ENCODE results near the gene SLC43A3.
"Not testable (repeated sequence)": the region's sequence is repeated elsewhere in the genome, so short reads cannot be mapped to it uniquely, and the experiment has no call there.

The SLC43A3 gene

DNA sequence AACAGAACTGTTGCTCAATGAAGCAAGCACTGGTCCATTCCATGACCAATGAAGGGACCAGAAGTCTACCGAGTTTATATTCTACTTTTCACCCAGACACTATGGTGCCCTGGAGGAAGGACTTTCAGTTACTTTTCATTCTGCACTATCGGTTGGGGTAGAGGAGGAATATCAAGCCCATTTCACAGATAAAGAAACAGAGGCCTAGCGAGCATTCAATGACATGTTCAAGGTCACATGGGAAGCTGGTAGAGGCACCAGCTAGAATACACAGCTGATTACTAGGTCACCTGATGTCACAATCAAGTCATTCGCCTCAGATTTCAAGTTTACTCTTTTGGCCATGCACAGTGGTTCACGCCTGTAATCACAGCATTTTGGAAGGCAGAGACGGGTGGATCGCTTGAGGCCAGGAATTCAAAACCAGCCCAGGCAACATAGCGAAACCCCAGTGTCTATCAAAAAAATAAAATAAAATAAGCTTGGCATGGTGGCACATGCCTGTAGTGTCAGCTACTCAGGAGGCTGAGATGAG is 18.9 kb downstream of the SLC43A3 start:
- Histone ChIP-seq H3K27me3 (no peaks in the 10 kb centered on the region), H3K4me3 (ENCODE audit: low read depth in 1 of 2, low read length in 1 of 2) (no peak overlapping the region), H3K4me1 (ENCODE audit: control insufficient read depth in 1 of 2, insufficient read depth in 1 of 2, low read depth in 1 of 2, low read length in 1 of 2) (peaks cover 8 to 13% of the 10 kb centered on the region in 2 experiments), H3K9me3 (peaks cover 3% of the 10 kb centered on the region), H3K27ac (no peak overlapping the region), H3K36me3 (peaks cover 50% of the 10 kb centered on the region)
- TF ChIP-seq, protein P1, sequence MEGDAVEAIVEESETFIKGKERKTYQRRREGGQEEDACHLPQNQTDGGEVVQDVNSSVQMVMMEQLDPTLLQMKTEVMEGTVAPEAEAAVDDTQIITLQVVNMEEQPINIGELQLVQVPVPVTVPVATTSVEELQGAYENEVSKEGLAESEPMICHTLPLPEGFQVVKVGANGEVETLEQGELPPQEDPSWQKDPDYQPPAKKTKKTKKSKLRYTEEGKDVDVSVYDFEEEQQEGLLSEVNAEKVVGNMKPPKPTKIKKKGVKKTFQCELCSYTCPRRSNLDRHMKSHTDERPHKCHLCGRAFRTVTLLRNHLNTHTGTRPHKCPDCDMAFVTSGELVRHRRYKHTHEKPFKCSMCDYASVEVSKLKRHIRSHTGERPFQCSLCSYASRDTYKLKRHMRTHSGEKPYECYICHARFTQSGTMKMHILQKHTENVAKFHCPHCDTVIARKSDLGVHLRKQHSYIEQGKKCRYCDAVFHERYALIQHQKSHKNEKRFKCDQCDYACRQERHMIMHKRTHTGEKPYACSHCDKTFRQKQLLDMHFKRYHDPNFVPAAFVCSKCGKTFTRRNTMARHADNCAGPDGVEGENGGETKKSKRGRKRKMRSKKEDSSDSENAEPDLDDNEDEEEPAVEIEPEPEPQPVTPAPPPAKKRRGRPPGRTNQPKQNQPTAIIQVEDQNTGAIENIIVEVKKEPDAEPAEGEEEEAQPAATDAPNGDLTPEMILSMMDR (IDR thresholded peaks at IDR 0.05), result no peak

DNA sequence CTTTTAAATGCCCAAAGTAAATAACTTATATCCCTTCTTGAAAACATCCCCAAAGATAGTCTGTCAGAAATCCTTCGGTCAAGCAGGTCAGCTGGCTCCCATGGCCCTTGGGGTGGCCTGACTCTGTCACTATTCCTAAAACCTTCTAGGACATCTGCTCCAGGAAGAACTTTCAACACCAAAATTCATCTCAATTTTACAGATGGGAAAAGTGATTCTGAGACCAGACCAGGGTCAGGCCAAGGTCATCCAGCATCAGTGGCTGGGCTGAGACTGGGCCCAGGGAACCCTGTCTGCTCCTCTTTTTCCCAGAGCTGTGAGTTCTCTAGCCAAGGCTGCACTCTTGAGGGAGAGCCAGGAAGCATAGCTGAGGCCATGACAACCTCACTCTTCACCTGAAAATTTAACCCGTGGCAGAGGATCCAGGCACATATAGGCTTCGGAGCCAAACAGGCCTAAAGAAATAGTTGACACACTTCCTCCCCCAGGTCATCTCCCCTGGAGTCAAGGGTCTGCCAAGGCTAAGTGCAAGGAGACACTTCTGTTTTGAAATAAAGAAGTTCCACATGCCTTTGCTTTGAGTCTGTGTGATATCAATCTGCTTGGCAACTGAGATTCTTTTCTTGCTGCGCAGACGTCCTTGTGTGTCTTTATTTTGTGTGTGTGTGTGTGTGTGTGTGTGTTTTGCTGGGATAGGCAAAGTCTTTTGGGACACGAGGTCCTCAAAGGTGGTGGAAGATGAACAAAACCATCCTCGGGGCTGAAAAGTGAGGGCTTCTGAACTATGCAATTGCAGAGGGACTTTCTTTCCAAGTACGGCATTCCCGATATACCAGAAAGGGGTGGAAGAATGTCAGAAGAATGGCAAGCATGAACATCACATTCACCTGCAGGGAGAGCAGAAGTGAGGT is 19.7 kb downstream of the SLC43A3 start:
- Histone ChIP-seq H3K4me3 (ENCODE audit: low read depth in 1 of 2, low read length in 1 of 2) (no peak overlapping the region), H3K27me3 (no peaks in the 10 kb centered on the region), H3K27ac (no peak overlapping the region), H3K36me3 (peaks cover 45% of the 10 kb centered on the region), H3K4me1 (ENCODE audit: control insufficient read depth in 1 of 2, insufficient read depth in 1 of 2, low read depth in 1 of 2, low read length in 1 of 2) (peaks cover 8 to 13% of the 10 kb centered on the region in 2 experiments), H3K9me3 (peaks cover 3% of the 10 kb centered on the region)
- TF ChIP-seq, protein P1 (IDR thresholded peaks at IDR 0.05), result no peak

DNA sequence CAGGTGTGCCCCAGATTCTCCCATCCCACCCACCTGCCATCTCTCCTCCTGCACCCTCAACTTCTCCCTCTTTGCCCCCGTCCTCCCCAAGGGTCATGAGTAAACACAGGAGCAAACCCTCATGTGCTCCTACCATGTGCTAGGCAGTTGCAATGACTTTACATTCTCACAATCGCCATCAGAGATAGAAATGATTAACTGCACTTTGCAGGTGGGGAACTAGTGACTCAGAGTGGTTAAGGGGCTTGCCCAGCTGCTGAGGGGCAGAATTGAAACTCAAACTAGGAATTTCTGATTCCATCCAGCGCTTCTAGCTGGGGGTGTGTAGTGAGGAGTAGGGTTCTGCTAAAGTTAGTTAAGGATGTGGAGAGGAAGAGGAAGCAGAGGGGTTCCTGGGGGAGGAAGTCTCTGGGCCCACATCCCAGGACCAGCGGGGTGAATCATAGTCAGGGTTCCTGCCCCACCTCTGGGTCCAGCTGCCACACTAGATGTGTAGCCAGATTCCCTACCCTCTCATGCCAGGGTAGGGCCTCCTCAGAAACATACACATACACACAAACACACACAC is 20.5 kb downstream of the SLC43A3 start:
- Histone ChIP-seq H3K4me1 (ENCODE audit: control insufficient read depth in 1 of 2, insufficient read depth in 1 of 2, low read depth in 1 of 2, low read length in 1 of 2) (peaks cover 8 to 13% of the 10 kb centered on the region in 2 experiments), H3K27me3 (no peaks in the 10 kb centered on the region), H3K9me3 (peaks cover 3% of the 10 kb centered on the region), H3K4me3 (ENCODE audit: low read depth in 1 of 2, low read length in 1 of 2) (no peak overlapping the region), H3K27ac (peak overlapping the region; percentile 40), H3K36me3 (peaks cover 41% of the 10 kb centered on the region)
- TF ChIP-seq, protein P1 (IDR thresholded peaks at IDR 0.05), result no peak

DNA sequence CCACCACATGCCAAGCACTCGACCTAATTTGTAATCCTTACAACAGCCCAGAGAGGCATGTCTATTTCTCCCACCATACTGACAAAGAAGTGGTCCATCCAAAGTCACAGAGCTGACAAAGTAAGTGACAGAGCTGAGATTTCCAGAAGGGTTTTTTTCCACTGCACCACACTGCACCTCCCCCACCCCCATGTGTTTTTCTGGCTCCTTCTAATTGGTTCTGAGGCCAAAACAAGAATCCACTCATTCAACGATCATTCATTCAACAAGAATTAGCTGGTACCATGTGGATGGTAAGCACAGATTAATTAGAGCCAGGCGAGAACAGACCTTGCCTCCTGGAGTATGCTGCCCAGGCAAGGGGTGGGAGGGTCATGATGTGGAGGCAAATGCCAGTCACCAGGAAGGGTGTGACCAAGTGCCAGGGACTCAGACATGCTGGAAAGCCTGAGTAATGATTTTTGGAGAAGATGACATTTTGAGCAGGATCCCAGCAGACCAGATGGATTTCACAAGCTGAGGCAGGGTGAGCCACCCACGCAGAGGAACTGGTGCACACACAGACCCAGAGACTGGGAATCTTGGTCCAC is 21.6 kb downstream of the SLC43A3 start:
- TF ChIP-seq, protein P1 (IDR thresholded peaks at IDR 0.05), result no peak
- Histone ChIP-seq H3K4me1 (ENCODE audit: control insufficient read depth in 1 of 2, insufficient read depth in 1 of 2, low read depth in 1 of 2, low read length in 1 of 2) (peaks cover 8 to 13% of the 10 kb centered on the region in 2 experiments), H3K36me3 (peaks cover 35% of the 10 kb centered on the region), H3K27me3 (no peaks in the 10 kb centered on the region), H3K4me3 (ENCODE audit: low read depth in 1 of 2, low read length in 1 of 2) (no peak overlapping the region), H3K9me3 (peaks cover 3% of the 10 kb centered on the region), H3K27ac (no peak overlapping the region)

DNA sequence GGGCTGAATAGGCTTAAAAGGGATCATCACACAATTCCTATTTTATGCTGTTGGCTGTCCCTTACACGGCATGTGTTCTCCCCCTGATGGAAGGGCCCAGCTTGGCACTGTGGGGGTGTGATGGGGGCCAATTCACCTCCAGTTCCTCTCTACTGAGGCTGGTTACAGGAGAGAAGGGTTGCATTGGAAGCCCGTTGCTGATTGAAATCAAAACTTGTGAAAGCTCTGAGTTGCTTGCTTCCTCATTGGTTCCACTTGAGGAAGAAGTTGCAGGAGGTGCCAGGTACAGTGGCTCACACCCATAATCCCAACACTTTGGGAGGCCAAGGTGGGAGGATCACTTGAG is 23.1 kb downstream of the SLC43A3 start:
- Histone ChIP-seq H3K27ac (peak overlapping the region; percentile 71), H3K4me3 (ENCODE audit: low read depth in 1 of 2, low read length in 1 of 2) (no peak overlapping the region), H3K27me3 (no peaks in the 10 kb centered on the region), H3K4me1 (ENCODE audit: control insufficient read depth in 1 of 2, insufficient read depth in 1 of 2, low read depth in 1 of 2, low read length in 1 of 2) (peaks cover 8 to 13% of the 10 kb centered on the region in 2 experiments), H3K36me3 (peaks cover 19% of the 10 kb centered on the region), H3K9me3 (peaks cover 3% of the 10 kb centered on the region)
- TF ChIP-seq, protein P1 (IDR thresholded peaks at IDR 0.05), result no peak

DNA sequence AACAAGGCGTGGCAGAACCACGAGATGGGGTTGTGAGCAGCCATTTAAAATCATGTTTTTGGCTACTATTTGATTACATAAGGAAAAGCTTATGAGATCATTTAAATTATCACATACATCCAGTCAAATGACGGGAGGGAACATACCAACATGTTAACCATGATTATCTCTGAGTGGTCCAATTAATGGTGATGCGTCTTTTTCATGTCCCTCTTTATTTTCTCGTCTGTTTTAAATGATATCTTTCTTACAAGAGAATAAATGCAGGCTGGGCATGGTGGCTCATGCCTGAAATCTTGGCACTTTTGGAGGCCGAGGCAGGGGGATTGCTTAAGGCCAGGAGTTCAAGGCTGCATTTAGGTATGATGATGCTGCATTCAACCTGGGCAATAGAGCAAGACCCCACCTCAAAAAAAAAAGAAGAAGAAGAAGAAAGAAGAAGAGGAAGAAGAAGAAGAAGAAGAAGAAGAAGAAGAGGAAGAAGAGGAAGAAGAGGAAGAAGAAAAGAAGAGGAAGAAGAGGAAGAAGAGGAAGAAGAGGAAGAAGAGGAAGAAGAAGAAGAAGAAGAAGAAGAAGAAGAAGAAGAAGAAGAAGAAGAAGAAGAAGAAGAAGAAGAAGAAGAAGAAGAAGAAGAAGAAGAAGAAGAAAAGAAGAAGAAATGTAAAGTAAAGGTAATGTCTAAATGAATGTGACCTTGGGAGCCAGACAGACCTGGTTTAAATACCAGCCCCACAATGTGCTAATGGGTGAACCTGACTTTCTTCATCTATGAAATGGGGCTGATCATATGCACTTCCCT is 23.7 kb downstream of the SLC43A3 start:
- not testable (repeated sequence) for H3K9me3 ChIP-seq; H3K4me3 ChIP-seq (ENCODE audit: low read depth in 1 of 2, low read length in 1 of 2); H3K27me3 ChIP-seq
- Histone ChIP-seq H3K27ac (peak overlapping the region; percentile 71), H3K4me1 (ENCODE audit: control insufficient read depth in 1 of 2, insufficient read depth in 1 of 2, low read depth in 1 of 2, low read length in 1 of 2) (peaks cover 8 to 13% of the 10 kb centered on the region in 2 experiments), H3K36me3 (peaks cover 13% of the 10 kb centered on the region)
